HG02981 (cell line): Measurements from ENCODE around the gene TGFBR1.
"Not testable (repeated sequence)": the region's sequence is repeated elsewhere in the genome, so short reads cannot be mapped to it uniquely, and the experiment has no call there.

ENCODE experiments used
- ATAC-seq: cut with Tn5 transposase; IDR thresholded peaks from one replicate; pipeline ENCODE4 v1.9.1; 2021; ENCODE audit warnings: mild to moderate bottlenecking, moderate library complexity; ENCODE audit not compliant: unreplicated experiment

Gene TGFBR1

GRCh38 chr9:99075246-99075912 lies 29.5 kb upstream of the TGFBR1 start:
- ATAC-seq, result no peak

DNA sequence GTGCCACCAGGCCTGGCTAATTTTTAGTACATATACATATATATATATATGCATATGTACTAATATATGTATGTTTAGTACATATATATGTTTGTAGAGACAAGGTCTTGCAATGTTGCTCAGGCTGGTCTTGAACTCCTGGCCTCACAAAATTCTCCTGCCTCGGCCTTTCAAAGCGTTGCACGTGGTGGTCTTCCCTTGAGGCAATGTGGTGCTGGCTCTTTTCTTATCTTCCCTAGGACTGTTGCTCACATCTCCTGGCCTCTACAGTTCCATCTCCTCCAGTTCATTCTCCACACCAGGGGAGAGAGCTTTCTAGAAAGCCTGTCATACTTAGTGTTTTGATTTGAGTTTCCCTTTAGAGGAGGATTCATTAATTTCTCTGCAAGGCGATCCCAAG lies 28.9 kb upstream of the TGFBR1 start:
- ATAC-seq, result no peak

DNA sequence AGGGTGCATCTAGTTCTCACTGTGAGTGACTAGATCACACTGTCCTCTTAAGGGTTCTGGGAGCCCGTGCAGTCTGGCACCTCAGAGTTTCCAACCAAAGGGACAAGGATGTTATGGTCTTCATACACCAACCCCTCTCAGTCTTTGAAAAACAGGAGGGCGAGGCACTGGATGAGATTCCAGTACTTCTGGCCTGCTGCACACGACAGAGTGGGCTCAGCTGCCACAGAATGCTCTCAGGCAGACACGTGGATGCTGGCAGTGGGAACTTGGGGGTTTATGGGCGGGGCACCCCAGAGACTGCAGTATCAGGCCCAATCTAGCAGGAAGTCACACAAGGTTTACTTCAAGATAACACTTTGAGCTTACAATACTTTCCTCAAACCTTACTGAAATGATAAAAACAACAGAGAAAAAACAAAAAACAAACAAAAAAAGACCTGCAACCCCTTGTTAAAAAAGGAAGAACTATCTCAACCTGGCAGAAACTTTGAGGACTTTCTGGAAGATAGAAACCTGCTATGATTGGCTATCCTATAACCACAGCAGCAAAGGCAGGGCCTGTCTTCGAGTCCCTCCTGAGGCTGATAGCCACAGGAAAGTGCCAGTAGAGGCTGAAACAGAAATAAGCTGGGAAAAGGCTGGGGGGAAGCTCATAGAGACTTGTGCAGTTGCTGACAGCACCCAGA lies 28.3 kb upstream of the TGFBR1 start:
- ATAC-seq, result no peak

DNA sequence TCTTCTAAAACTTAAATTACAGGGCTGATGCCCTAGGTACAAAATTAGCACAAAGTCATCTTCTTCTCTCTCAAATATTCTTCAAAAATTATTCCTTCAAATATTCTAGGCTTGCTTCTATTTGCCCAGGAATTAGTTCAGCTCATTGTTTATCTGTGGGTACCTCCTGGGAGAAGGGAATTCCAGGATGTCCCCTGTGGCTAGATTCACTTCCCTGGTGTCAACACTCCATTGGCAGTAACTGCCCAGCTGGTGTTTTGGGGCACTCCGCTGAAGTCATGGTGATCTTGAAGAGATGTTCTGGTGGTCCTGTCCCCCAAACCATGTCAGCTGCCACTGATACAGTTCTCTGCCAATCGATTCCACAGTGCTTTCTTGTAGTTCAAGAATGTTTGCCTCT lies 26.2 kb upstream of the TGFBR1 start:
- ATAC-seq, result no peak

DNA sequence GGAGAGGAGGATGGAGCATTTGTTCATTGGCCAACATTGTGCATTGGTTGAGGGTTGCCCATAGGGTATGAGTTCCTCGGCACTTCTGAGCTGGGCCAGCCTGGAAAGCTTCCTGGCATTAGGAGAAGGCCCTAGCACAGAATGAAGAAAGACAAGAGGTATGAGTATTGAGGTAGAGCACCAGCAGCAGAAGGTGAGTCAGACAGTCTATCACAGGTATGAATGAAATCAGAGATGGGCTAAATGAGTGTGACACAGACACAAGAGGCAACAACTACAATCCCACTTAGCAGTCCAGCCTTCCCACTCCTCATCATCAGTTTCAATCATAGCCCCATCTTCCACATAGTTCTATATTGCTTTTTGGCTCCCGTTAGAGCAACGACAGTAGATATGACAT lies 25.4 kb upstream of the TGFBR1 start:
- no peak for ATAC-seq

DNA sequence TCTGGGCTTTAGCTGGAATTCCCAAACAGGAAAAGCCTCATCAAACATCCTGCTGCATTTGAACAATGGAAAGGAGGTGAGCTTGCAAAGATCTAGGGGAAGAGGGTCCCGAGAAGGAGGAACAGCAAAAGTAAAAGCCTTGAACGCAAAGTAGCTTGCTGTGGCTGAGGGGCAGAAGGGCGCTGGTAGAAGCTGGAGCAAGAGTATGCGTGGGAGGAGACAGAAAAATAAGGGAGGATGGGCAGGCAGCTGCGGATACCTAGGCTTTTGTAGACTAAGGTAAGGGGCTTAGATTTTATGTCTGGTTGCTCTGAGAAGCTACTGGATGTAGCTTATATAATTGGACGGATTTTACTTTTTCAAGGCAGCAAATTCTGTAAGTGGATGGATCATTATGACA lies 21.9 kb upstream of the TGFBR1 start:
- ATAC-seq, result no peak

- no peak for ATAC-seq
These were observed 18.7 kb upstream of the TGFBR1 start for GRCh38 chr9:99085949-99086948.

GRCh38 chr9:99087462-99087861 lies 17.5 kb upstream of the TGFBR1 start:
- no peak for ATAC-seq

GRCh38 chr9:99090336-99091130 lies 14.4 kb upstream of the TGFBR1 start:
- no peak for ATAC-seq

DNA sequence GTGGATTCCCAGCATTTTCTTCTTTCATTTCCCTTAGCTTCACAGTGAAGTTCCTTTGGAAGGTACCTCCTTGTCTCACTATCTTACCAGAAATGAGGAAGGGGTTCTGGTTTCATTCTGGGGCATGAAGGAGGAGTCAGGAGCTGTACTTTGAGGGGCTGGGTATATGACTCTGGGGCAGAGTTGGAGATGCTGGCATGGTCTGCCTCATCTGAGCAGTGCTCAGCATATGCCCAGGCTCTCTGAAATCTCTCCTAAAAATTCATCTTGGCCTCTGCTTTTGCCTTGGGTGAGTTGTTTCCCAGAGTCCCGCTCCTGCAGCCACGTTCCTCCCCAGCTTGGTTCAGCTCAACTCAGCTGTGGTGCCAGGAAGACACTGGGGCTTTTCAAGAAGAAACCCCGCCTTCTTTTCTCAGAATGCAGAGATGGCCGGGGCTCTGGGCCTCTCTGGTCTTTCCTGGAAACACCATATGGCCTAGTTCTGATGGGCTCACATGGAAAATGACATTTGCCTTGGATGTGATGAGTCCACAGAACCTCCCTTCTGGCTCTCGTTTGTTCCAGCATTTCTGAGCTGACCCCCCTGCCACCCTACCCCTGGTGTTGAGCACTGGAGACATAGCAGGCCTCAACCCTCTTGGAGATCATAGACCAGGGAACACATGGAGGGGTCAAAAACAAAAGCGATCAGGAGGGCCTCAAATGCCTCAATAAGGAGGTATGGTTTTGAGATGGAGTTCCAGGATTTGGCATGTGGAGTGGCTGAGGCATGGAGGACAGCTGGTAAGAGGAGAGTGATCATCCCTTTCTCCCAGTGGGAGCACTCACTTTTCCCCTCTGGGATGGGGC lies 12.0 kb upstream of the TGFBR1 start:
- ATAC-seq, result no peak

DNA sequence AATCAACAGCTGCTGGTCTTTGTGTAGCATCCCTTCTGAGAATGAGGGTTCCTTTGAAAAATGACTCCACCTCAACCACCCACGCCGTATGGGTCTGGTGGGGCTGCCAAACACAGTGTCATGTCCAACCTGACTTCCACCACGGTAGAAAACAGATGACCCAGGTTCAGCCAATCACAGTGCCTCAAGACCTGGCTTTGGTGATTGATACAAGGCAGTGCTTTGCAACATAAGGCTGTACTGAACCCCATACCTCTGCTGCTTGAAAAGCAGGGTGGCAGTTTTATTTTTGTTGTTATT lies 11.5 kb upstream of the TGFBR1 start:
- ATAC-seq, result no peak

DNA sequence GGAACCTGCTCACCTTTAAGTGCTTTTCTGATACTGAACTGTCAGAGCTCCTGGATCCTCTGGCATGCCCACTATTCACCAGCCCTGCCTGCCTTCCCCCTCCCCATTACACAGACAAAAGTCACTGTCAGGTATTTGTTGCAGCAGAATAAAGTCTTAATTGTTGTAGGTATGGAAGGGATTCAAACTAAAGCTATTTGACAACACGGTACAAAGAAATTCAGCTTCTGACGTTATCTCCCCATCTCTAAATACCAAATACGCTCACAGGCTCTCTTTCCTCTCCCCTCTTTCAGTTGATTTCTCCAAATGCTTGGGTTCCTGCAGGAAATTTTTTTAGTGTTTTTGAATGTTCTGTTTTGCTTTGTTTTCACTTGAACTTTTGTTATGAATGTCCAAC lies 9.3 kb upstream of the TGFBR1 start:
- ATAC-seq, result no peak

DNA sequence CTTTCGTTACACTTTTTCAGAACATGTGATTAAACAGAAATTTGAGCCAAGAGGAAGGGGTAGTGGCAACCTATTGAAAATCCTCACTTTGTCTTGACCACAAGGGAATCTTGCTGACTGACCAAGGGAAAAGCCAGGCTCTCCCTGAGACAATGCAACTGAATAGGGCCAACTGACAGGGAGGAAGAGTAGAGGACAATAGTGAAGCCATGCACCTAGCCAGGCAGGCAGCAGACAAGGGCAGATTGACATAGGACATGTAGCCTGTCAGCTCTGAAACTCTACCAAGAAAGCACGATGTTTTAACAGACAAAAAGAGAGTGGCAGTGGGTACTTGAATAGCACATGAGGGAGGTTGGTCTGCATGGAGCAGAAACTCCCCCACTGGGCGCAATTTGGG lies 8.5 kb upstream of the TGFBR1 start:
- ATAC-seq, result no peak

- ATAC-seq, result not testable (repeated sequence)
These were observed 4.9 kb upstream of the TGFBR1 start for GRCh38 chr9:99099806-99100585.

DNA sequence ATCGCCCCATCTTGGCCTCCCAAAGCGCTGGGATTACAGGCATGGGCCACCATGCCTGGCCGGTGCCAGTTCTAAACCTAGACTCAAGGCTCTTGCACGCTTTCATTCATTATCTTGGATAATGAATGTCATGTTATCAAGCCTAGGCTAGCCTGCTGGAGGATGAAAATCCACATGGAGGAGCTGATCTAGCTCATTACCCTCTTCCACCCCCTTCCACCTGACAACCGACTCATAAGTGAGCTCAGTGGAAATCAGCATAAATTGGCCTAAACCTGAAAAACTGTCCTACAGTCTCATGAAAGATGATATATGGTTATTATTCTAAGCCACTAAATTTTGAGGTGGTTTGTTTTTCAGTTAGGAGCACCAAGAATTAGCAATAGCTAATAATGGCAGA lies 3.6 kb upstream of the TGFBR1 start:
- ATAC-seq, result no peak

DNA sequence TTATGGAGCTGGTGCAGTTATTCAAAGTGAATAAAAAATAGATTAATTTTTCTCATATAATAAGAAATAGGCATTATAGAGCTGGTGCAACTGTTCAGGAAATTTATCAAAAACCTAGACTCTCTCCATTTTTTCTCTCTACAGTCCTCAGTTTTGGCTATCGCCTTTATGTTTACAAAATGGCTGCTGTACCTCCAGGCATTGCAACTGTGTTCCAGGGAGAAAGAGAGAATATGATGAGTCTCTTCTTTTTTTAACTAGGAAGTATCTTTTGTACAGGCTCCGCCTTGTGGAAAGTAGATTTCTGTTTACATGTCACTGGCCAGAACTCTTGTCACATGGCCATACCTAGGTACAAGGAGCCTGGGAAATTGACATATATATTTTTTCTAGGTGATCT lies 3.1 kb upstream of the TGFBR1 start:
- ATAC-seq, result no peak

DNA sequence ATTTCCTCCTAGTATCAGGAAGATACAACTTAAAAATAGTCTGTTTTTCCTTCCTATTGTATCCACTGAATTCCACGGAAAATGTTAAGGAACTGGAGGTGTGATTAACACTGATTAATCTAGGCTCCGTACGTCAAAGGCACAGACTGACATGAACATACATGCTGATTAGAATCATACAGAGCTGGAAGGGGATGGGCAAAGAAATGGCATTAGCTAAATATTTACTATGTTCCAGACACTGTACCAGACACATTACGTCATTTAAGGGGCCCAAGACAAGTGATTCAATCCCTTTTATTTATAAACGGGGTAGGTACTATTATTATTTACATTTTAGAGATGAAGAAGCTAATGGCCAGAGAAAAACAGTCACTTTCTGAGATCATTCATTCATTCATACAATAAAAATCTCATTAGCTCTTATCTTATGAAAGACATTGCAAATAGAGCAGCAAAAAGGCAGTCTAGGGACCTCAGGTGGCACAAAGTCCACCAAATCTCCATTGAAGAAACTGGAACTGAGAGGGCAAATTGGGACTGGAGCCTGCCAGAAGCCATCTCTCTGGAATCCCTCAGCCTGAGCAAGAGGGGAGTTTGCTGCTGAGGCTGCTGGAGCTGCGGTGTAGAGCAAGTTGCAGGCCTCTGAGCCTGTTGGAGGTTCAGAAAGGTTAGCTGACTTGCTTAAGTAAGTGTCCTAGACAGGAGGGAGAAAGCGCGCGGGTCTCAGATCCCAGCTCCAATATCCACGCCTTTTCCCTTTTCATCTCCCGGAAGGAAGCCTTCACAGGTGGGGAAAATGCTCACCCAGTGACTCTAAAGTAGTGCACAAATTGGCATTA lies 1.6 kb upstream of the TGFBR1 start:
- no peak for ATAC-seq

DNA sequence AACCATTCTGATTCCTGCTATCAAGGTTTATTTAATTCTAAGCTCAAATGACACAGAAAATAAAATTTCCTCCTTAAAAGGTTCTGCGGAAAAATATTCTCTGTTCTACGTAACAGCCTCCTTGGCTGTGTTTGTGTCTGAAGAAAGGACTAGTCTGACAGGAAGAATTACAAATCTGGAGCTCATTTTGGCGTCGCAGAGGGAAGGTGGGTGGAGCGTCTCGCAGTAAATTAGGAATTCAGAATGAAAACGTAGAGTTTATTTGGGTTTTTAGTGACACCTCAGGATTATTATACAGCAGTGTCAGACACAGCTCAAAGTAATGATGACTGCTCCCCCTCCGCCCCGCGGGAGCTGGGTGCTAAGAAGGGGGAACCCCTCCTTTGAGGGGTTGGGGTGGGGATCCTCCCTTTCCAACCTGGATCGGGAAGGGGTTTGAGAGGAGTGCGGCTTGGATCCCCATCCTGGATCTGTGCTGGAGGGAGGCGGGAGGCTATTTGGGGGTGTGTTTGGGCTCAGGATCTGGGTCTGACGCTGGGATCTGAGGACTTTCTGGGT lies 933 bp upstream of the TGFBR1 start:
- no peak for ATAC-seq
